IPS-18a (cell line): ENCODE data around the gene RSPO4.
"Not testable (repeated sequence)": the region's sequence is repeated elsewhere in the genome, so short reads cannot be mapped to it uniquely, and the experiment has no call there.

ENCODE experiments used
- H3K27ac ChIP-seq: one replicate; pipeline ENCODE4 v1.5.1; 2013; ENCODE audit warnings: low read length
- H3K27me3 ChIP-seq: one replicate; pipeline ENCODE4 v1.6.1; 2013; ENCODE audit warnings: mild to moderate bottlenecking, low read length; ENCODE audit not compliant: control insufficient read depth, insufficient read depth
- H3K36me3 ChIP-seq: one replicate; pipeline ENCODE4 v1.6.1; 2013; ENCODE audit warnings: low read depth, low read length; ENCODE audit not compliant: control insufficient read depth
- H3K4me1 ChIP-seq: one replicate; pipeline ENCODE4 v1.6.1; 2013; ENCODE audit warnings: low read depth, low read length; ENCODE audit not compliant: control insufficient read depth
- H3K4me3 ChIP-seq: one replicate; pipeline ENCODE4 v1.5.1; 2013; ENCODE audit warnings: low read length
- H3K9ac ChIP-seq: one replicate; pipeline ENCODE4 v1.6.1; 2013; ENCODE audit warnings: mild to moderate bottlenecking, low read length, moderate library complexity
- H3K9me3 ChIP-seq: one replicate; pipeline ENCODE4 v1.6.1; 2013; ENCODE audit warnings: low read depth, low read length; ENCODE audit not compliant: control insufficient read depth

Gene RSPO4

GRCh38 chr20:1001911-1002681 is at the start of gene RSPO4:
RSPO4 (minus strand) TSS chr20:1002311; CDS start chr20:1002164, 147 bp downstream.
- Histone ChIP-seq H3K9me3 (no peaks in the 10 kb centered on the region), H3K4me1 (peaks cover 7% of the 10 kb centered on the region), H3K4me3 (peak within 1 kb of the TSS; percentile 62), H3K27ac (no peak within 1 kb of the TSS), H3K9ac (peak within 1 kb of the TSS; percentile 32), H3K27me3 (peaks cover 27% of the 10 kb centered on the region), H3K36me3 (no peaks in the 10 kb centered on the region)

DNA sequence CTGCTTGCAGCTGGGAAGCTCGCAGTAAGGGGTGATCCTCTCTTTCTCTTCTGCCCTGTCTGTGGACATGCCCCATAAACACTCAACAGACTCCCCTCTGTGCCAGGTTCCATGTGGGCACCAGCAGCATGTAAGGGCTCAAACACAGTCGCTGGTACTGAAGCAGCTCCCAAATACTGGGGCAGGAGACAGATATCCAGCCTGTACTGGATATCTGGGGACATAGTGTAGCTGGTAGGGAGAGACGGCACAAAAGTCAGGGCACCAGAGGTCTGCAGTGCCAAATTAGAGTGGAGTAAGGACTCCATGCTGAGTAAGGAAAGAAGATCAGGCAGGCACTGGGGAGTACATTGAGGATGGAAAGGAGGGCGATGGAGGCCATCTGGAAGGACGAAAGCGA is 48.3 kb upstream of the RSPO4 start:
- Histone ChIP-seq H3K4me1 (no peaks in the 10 kb centered on the region), H3K9ac (no peak overlapping the region), H3K27me3 (no peaks in the 10 kb centered on the region), H3K27ac (no peak overlapping the region), H3K9me3 (no peaks in the 10 kb centered on the region), H3K36me3 (no peaks in the 10 kb centered on the region), H3K4me3 (no peak overlapping the region)

- no peaks in the 10 kb centered on the region for H3K27me3 ChIP-seq
- no peaks in the 10 kb centered on the region for H3K9me3 ChIP-seq
Measured at GRCh38 chr20:1045860-1046418, 43.8 kb upstream of the RSPO4 start.

DNA sequence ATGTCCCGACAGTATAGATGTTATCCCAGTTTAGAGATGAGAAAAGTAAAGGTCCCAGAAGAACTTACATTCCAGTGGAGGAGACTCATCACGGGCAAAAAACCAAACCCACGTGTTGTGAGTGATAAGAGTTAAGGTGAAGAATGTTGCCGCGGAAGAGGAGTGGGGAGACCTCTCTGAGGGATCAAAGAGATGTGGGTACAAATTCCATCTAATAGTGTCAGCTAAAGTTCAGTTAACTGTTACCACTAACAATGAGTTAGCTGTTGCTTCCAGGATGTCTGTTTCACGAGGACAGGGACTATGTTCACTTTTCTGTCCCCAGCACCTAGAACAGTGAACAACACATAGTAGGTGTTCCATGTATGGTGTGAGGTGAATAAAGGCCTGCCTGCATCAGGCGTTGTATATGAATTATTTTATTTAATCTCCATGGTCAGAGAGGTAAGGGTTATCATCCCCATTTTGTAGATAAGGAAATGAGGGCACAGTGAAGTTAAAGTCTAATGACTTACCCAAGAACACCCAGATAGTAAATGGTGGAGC is 39.8 kb upstream of the RSPO4 start:
- no peak overlapping the region for H3K9ac ChIP-seq
- H3K4me3 ChIP-seq: no peak overlapping the region
- no peaks in the 10 kb centered on the region for H3K9me3 ChIP-seq
- no peaks in the 10 kb centered on the region for H3K36me3 ChIP-seq
- peaks cover 5% of the 10 kb centered on the region for H3K4me1 ChIP-seq
- no peaks in the 10 kb centered on the region for H3K27me3 ChIP-seq
- H3K27ac ChIP-seq: no peak overlapping the region

More at GRCh38 chr20:1045860-1046418, 43.8 kb upstream of the RSPO4 start:
- Histone ChIP-seq H3K4me1 (peaks cover 5% of the 10 kb centered on the region), H3K36me3 (no peaks in the 10 kb centered on the region), H3K4me3 (no peak overlapping the region), H3K27ac (no peak overlapping the region), H3K9ac (no peak overlapping the region)

- Histone ChIP-seq H3K27ac (no peak overlapping the region), H3K27me3 (no peaks in the 10 kb centered on the region), H3K36me3 (no peaks in the 10 kb centered on the region), H3K4me1 (no peaks in the 10 kb centered on the region), H3K9me3 (no peaks in the 10 kb centered on the region), H3K9ac (no peak overlapping the region), H3K4me3 (no peak overlapping the region)
Measured at GRCh38 chr20:1038205-1038604, 36.1 kb upstream of the RSPO4 start.

DNA sequence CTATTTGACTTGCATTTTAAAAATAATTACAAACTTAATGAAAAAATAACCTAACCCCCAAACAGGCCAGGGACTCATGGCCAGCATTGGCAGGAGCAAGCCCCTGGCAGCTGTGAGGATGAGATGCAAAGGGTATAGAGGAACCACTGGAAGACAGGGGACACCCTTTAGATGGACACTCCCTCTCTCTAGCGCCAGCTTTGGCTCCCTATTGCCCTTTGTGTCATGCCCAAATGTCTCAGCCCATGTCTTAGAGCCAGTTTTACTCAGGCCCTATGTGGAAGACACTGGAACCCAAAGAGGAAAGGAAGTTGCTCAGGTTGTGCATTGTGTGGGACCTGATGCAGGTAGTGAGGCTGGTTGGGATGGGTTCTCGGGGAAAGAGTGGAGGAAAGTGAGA is 34.9 kb upstream of the RSPO4 start:
- no peaks in the 10 kb centered on the region for H3K4me1 ChIP-seq
- no peak overlapping the region for H3K27ac ChIP-seq
- H3K9me3 ChIP-seq: no peaks in the 10 kb centered on the region
- H3K36me3 ChIP-seq: no peaks in the 10 kb centered on the region
- no peak overlapping the region for H3K4me3 ChIP-seq
- no peak overlapping the region for H3K9ac ChIP-seq
- no peaks in the 10 kb centered on the region for H3K27me3 ChIP-seq

GRCh38 chr20:1035466-1035865 is 33.4 kb upstream of the RSPO4 start:
- Histone ChIP-seq H3K36me3 (no peaks in the 10 kb centered on the region), H3K4me1 (no peaks in the 10 kb centered on the region), H3K9me3 (no peaks in the 10 kb centered on the region), H3K27me3 (no peaks in the 10 kb centered on the region), H3K9ac (no peak overlapping the region), H3K27ac (no peak overlapping the region), H3K4me3 (no peak overlapping the region)

GRCh38 chr20:1034415-1034789 is 32.3 kb upstream of the RSPO4 start:
- Histone ChIP-seq H3K9me3 (no peaks in the 10 kb centered on the region), H3K9ac (no peak overlapping the region), H3K27ac (no peak overlapping the region), H3K27me3 (no peaks in the 10 kb centered on the region), H3K36me3 (no peaks in the 10 kb centered on the region), H3K4me1 (no peaks in the 10 kb centered on the region), H3K4me3 (no peak overlapping the region)

GRCh38 chr20:1033751-1034414 is 31.8 kb upstream of the RSPO4 start:
- Histone ChIP-seq H3K4me3 (no peak overlapping the region), H3K4me1 (no peaks in the 10 kb centered on the region), H3K9me3 (no peaks in the 10 kb centered on the region), H3K9ac (no peak overlapping the region), H3K36me3 (no peaks in the 10 kb centered on the region), H3K27ac (no peak overlapping the region), H3K27me3 (no peaks in the 10 kb centered on the region)

DNA sequence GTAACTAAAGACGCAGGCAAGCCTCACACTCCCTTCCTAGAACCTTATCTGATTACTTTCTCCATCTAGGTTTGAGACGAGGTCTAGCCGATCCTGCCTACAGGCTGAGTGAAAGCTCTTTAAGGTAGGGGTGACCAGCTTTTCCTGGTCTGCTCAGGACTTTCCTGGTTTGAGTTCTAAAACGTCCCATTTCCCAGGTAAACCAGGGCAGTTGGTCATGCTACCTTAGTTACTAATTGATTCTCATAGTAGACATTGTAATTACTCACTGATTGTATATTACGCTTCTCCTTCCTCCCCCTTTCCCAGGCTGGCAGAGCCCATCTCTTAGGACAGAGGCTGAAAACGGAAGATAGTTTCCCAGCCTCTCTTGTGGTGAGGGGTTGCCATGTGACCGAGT is 27.9 kb upstream of the RSPO4 start:
- no peaks in the 10 kb centered on the region for H3K4me1 ChIP-seq
- no peaks in the 10 kb centered on the region for H3K27me3 ChIP-seq
- no peak overlapping the region for H3K9ac ChIP-seq
- no peak overlapping the region for H3K4me3 ChIP-seq
- H3K27ac ChIP-seq: no peak overlapping the region
- H3K36me3 ChIP-seq: no peaks in the 10 kb centered on the region
- no peaks in the 10 kb centered on the region for H3K9me3 ChIP-seq

GRCh38 chr20:1026214-1026613 is 24.1 kb upstream of the RSPO4 start:
- not testable (repeated sequence) for H3K27ac ChIP-seq, H3K9ac ChIP-seq, H3K27me3 ChIP-seq, H3K9me3 ChIP-seq, H3K36me3 ChIP-seq, H3K4me1 ChIP-seq, H3K4me3 ChIP-seq
